BE2C (cell line): ENCODE measurements around the gene LRRC4C.

ENCODE experiments used
- DNase-seq: peaks from one replicate; pipeline ENCODE4 v3.0.0-alpha.2; 2020
- H3K27me3 ChIP-seq: fragments of 250-450 bp; sonication (Bioruptor Pico); 2 replicates; pipeline ENCODE4 v1.5.1; 2020; ENCODE audit warnings: mild to moderate bottlenecking
- H3K36me3 ChIP-seq: fragments of 250-450 bp; sonication (Bioruptor Pico); 2 replicates; pipeline ENCODE4 v1.5.1; 2020; ENCODE audit warnings: mild to moderate bottlenecking
- H3K4me1 ChIP-seq: fragments of 250-450 bp; sonication (Bioruptor Pico); 2 replicates; pipeline ENCODE4 v1.5.1; 2020
- H3K4me3 ChIP-seq: 2 replicates; pipeline ENCODE4 v1.5.1; 2011; ENCODE audit warnings: low read depth, low read length
- H3K9me3 ChIP-seq: fragments of 250-450 bp; sonication (Bioruptor Pico); 2 replicates; pipeline ENCODE4 v1.5.1; 2020
- TF ChIP-seq, protein P1 (sequence below): IDR thresholded peaks from 2 replicates; pipeline ENCODE4 v1.5.1; 2012; ENCODE audit warnings: mild to moderate bottlenecking, low read depth, low read length

LRRC4C gene

DNA sequence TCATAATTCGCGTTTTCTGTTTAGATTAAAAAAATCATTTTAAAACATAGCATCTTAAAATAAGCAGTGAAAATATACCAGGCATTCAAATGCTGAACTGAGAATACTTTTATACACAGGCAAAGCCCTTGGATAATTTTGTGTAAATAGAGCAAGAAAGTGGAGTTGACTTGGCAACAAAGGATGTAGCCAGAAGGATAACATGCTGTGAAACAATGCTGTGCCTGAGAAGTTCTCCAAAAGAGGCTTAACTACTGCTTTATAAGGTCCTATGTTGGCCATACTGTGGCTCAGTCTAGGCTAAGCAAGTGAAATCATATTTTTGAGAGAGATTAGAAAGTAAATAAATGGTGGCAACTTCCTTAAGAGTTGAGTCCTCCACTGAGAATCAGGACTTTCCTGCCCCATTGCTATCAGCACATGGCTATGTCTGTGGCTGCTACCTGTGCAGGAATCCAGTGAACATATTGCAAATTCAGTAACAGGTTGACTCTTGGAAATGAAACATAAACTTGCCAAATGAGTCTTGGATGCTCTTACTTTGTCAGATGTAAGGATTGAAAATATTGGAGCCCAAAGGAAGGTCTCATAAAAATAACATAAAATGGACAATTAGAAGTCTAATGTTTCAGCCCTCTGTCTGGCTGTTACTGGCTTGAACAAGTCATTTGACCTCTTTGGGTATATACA, 448.9 kb downstream of the LRRC4C start:
- no peak for DNase-seq

DNA sequence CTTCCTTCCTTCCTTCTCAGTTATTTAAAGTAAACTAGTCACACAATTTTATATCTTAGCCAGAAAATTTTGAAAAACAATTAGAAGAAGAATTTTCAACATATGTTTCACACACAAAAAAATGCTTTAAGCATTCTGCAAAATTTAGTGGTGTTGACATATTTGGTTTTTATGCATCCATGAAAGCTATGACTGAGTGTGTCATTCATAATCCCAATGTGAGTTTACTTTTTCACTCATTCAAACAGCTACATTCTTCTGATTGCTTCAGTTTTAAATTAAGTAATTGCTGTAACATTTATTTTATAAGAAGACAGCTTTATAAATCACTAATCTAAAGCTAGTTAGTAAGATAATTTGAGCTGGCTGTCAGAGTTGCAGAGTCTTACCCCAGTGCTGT, 453.5 kb downstream of the LRRC4C start:
- H3K27me3 ChIP-seq, result no peaks in the 10 kb centered on the region
- H3K36me3 ChIP-seq, result no peaks in the 10 kb centered on the region
- no peak overlapping the region for H3K4me3 ChIP-seq
- DNase-seq, result no peak
- no peaks in the 10 kb centered on the region for H3K9me3 ChIP-seq
- no peaks in the 10 kb centered on the region for H3K4me1 ChIP-seq
- TF ChIP-seq, protein P1, sequence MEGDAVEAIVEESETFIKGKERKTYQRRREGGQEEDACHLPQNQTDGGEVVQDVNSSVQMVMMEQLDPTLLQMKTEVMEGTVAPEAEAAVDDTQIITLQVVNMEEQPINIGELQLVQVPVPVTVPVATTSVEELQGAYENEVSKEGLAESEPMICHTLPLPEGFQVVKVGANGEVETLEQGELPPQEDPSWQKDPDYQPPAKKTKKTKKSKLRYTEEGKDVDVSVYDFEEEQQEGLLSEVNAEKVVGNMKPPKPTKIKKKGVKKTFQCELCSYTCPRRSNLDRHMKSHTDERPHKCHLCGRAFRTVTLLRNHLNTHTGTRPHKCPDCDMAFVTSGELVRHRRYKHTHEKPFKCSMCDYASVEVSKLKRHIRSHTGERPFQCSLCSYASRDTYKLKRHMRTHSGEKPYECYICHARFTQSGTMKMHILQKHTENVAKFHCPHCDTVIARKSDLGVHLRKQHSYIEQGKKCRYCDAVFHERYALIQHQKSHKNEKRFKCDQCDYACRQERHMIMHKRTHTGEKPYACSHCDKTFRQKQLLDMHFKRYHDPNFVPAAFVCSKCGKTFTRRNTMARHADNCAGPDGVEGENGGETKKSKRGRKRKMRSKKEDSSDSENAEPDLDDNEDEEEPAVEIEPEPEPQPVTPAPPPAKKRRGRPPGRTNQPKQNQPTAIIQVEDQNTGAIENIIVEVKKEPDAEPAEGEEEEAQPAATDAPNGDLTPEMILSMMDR, result no peak

More for the DNA sequence above, 448.9 kb downstream of the LRRC4C start:
- TF ChIP-seq, protein P1, result no peak
- Histone ChIP-seq H3K4me1 (no peaks in the 10 kb centered on the region), H3K36me3 (no peaks in the 10 kb centered on the region), H3K9me3 (no peaks in the 10 kb centered on the region), H3K4me3 (no peak overlapping the region), H3K27me3 (no peaks in the 10 kb centered on the region)

DNA sequence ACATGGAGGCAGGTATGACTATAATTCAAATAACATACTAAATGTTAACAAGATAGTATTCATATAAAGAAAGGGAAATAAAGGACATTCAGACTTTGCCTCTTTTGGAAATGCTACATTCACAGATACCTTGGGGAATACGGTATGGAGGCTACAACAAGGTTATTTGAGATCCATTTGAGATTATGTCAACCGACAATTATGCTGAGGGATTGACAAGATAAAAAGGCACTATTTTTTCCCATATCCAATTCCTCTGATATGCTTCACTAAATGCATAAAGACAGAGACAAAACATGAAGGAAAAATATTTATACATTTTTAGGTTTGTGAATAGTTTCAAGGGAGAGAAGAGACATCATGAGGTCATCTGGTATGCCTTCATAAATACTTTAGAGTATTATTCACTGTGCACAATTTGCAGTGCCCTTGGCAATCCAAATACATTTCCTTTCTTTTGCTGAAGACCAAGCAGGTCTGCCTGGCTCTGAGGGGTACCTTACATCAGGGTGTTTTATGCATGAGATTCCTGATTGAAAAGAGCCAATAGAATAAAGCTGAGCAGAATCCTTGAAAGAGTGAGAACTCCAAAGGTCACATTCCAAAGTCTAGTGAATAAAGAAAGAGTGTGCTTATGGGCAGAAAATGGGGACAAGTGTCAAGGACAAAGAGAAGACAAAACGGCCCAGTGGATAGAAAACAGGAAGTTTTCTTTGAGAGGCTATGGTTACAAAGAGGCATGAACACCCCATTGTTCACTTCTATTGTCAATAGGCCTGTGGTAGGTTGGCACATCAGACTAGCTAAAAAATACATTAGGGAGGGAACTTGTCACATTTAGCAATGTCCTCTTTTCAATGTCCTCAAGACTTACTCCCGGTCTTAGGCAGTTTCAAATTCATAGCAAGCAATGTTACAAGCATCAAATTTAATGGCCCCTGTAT, 455.8 kb downstream of the LRRC4C start:
- TF ChIP-seq, protein P1, result no peak
- H3K9me3 ChIP-seq, result no peaks in the 10 kb centered on the region
- no peaks in the 10 kb centered on the region for H3K4me1 ChIP-seq
- DNase-seq, result no peak
- no peaks in the 10 kb centered on the region for H3K36me3 ChIP-seq
- no peaks in the 10 kb centered on the region for H3K27me3 ChIP-seq
- no peak overlapping the region for H3K4me3 ChIP-seq

DNA sequence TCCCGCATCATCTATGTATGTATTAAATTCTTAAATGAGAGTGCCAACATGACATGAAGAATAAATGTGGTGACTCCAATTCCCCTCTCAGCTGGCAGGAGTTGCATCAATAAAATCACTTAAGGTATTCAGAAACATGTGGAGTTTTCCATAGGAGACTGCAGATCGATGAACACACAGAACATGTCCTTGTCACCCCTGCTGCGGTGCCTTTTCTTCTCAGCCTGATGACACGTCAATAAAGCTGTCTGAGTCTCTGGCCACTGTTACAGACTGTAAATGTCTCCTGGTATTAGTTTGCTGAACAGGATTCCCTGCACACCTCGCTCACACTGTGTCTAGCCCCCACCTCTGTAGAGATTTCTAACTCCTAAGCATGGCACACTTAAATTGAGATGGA, 460.5 kb downstream of the LRRC4C start:
- no peak for DNase-seq
- H3K36me3 ChIP-seq, result no peaks in the 10 kb centered on the region
- H3K27me3 ChIP-seq, result no peaks in the 10 kb centered on the region
- TF ChIP-seq, protein P1, result no peak
- no peak overlapping the region for H3K4me3 ChIP-seq
- no peaks in the 10 kb centered on the region for H3K4me1 ChIP-seq
- H3K9me3 ChIP-seq, result no peaks in the 10 kb centered on the region

DNA sequence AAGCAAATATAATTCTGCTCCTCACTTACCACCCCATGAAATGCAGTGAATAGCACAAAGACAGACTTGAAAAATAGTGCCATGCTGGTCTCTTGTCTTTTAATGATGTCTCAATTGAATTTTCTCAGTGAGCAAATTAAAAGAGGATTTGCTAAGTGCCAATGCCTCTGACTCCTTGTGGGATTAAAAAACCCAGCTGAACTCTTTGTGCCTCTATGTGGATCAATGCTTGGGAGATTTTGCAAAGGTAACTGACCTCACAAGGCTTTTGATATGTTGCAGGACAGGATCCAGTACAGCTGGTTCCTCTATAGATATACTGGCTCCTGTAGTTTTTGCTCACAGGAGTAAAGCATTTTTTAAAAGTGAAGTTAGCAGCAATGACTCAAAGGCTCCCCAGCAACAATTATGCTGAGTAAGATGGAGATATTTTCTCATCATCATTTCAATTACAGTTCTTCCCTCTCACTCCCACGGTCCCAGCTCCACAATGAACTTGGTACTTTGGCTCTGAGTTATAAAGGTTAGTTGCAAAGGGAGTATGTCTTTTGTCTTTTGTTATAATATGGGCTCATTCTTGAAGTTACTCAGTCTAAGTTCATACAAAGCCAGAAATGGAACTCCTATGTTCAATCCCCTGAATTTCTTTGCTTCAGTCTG, 471.5 kb downstream of the LRRC4C start:
- no peaks in the 10 kb centered on the region for H3K36me3 ChIP-seq
- TF ChIP-seq, protein P1, result no peak
- no peak for DNase-seq
- H3K4me1 ChIP-seq, result no peaks in the 10 kb centered on the region
- no peak overlapping the region for H3K4me3 ChIP-seq
- H3K9me3 ChIP-seq, result no peaks in the 10 kb centered on the region
- no peaks in the 10 kb centered on the region for H3K27me3 ChIP-seq
